ENCODE data around the gene ZNF831.

ZNF831 gene

DNA sequence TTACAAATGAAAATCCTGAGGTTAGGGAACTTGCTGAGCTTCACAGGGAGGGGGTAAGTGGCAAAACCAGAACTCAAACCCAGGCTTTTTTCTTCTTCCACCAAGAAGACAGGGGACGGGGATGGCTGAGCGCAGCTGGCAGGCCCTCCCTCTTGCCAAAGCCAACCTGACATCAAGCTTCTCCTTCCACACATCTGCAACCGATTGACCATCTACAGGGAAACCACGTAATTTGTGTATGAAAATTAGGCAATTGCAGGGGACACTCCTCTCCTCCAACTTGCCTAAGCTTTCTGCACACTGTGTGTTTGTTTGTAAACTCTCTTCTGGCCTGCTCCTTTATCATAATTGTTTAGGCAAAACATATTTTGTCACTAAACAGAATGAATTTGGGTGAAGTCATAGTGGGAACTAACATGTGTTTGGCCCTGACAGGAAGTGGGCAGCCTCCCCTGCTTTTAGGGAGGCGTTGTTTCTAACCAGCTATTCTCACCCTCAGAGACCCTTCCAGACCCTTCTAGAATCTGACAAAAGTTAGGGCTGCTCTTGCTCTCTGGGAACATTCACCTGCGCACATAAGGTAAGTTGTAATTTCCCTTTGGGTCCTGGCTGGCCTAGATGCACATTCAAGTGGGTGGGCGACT lies 18.9 kb downstream of the ZNF831 start:
- DNase-seq (ENCODE audit: low spot score) = no peak

- no peak for DNase-seq (ENCODE audit: low spot score)
Observed at GRCh38 chr20:59183751-59184150, 20.1 kb downstream of the ZNF831 start.

DNA sequence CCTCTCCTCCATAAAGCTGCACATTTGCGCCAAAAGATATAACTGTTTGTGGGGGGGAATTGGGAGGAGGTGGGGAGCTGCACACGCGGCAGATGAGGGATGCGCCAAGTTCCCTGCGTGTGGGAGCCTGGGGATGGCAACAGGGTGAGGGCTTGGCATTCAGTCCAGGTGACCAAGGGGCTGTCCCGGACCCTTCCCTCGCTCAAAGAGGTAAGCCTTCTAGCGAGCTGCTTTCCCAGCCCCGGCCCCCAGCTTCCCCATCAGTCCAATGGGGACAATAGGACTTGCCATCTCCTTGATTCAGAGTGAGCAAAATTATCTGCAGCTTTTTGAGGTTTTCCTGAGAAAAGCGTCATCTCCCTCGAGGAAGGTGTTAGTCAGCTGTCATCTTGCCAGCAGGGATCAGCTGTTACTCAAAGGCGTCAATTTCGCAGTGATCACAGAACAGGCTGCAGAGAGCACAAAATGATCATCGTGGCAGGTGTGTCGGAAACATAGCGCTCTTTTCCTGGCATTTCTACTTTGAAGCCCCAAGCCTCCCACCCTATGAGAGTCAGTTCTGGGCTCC lies 21.3 kb downstream of the ZNF831 start:
- DNase-seq (ENCODE audit: low spot score) = no peak

DNA sequence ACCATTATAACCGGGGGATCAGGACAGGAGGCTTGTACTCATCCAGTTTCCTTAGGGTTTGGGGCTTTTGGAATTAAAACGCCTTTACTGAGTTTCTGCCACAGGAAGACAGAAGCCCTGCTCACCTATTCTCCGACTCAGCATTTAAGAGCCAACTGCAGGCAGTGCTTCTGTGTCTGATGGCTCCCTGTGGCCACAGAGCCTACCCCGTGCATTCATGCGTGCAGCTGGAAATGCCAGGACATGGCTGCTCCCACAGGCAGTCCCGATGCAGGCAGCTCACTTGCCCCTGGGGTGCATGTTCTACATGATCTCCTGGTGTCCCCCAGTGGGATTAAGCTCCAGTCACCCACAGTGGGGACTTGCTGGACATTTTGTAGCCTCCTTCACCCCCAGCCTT lies 22.2 kb downstream of the ZNF831 start:
- DNase-seq (ENCODE audit: low spot score) = no peak

DNA sequence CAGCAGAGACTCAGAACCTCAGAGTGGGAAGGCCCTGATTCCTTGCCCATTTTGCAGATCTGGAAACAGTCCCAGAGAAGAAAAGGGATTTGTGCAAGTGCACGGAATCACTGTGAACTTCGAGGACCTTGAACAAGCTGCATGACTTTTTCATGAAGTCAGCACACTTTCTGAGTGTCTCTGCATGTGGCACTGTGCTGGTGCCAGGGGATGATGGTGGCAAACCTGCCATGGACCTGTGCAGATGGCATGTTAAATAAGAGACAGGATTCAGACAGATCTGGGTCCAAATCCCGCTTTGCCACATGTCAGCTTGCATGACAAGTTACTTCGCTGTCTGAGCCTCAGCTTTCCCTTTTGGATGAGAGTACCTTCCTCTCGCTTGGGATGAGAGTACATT lies 26.8 kb downstream of the ZNF831 start:
- DNase-seq (ENCODE audit: low spot score) = no peak

GRCh38 chr20:59191036-59191755 lies 27.6 kb downstream of the ZNF831 start:
- DNase-seq (ENCODE audit: low spot score) = no peak

- no peak for DNase-seq (ENCODE audit: low spot score)
Observed at GRCh38 chr20:59191756-59192532, 28.3 kb downstream of the ZNF831 start.

- DNase-seq (ENCODE audit: low spot score) = no peak
Observed at GRCh38 chr20:59192533-59192896, 28.9 kb downstream of the ZNF831 start.

DNA sequence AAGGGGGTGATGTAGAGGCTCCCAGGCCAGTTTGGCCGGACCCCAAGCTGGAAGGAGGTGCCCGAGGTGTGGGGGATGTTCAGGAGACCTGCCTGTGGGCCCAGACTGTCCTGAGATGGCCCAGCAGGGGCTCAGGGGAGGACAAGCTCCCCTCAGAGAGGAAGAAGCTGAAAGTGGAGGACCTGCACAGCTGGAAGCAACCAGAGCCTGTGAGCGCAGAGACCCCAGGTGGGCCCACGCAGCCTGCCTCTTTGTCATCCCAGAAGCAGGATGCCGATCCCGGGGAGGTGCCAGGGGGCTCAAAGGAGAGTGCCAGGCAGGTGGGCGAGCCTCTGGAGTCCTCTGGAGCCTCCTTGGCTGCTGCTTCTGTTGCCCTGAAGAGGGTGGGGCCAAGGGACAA lies 29.7 kb downstream of the ZNF831 start:
- no peak for DNase-seq (ENCODE audit: low spot score)

DNA sequence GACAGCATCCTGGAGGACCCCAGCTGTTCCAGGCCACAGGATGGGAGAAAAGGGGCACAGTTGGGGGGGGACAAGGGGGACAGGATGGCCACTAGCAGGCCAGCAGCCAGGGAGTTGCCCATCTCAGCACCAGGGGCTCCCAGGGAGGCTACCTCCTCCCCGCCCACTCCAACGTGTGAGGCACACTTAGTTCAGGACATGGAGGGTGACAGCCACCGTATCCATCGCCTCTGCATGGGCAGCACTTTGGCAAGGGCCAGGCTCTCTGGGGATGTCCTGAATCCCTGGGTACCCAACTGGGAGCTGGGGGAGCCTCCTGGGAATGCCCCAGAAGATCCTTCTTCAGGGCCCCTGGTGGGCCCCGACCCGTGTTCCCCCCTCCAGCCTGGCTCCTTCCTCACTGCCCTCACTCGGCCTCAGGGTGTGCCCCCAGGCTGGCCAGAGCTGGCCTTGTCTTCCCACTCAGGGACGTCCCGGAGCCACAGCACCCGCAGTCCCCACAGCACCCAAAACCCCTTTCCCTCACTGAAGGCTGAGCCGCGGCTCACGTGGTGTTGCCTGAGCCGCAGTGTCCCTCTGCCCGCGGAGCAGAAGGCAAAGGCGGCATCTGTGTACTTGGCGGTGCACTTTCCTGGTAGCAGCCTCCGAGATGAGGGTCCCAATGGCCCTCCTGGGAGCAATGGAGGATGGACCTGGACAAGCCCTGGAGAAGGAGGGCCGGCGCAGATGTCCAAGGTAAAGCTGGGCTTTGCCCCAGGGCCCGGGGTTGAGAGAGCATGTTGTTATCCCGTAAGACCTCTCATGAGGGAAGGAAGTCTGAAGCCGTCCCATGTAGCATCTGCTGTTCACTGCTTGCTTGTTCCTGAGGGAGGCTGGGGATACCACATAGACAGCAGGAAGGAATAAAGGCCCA lies 30.7 kb downstream of the ZNF831 start:
- no peak for DNase-seq (ENCODE audit: low spot score)

DNA sequence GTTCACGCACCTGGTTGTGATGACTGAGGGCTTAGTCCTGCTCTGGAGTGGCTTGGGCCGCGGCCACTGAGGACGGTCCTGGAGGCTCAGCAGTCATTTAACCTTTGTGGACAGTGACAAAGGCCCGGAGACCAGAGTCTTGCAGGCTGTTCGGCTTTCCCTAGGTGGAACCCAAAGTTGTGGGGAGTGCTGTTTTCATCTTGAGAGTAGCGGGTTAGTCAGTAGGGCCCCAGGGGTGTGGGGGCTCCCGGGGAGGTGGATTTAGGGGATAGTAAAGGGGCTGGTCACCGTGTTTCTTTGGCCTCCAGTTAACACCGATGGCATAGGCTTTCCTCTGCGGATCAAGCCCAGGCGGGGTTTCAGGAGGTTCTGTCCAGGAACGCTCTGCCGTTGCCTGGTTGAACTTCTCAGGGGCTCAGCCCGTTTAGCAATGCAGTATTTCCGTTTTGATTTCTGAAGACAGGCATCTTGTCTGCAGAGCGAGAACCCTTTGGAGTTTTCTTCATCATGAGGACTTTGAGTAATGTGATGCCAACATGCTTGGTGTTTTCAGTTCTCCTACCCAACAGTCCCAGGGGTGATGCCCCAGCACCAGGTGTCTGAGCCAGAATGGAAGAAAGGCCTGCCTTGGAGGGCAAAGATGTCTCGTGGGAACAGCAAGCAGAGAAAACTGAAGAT lies 31.8 kb downstream of the ZNF831 start:
- DNase-seq (ENCODE audit: low spot score) = no peak

GRCh38 chr20:59204165-59204894 lies 40.7 kb downstream of the ZNF831 start:
- DNase-seq (ENCODE audit: low spot score) = no peak

DNA sequence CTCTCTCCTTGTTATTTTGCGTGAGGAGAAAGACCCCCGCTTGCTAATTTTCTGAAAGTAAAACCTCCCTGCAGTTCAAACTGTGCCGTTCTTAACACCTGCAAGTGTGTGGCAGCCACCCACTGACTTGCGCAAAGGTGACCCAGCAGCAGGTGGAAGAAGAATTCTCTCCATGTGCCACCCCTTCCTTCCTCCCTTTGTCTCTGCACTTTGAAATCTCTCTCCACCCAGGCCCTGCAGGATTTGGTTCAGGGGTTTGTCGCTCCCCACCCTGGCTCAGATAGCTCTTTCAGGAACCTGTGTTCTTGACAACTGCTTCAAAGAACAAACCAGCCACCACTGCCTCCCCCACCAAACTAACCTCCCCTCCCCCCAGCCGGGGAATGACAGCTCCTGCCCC lies 41.4 kb downstream of the ZNF831 start:
- no peak for DNase-seq (ENCODE audit: low spot score)

DNA sequence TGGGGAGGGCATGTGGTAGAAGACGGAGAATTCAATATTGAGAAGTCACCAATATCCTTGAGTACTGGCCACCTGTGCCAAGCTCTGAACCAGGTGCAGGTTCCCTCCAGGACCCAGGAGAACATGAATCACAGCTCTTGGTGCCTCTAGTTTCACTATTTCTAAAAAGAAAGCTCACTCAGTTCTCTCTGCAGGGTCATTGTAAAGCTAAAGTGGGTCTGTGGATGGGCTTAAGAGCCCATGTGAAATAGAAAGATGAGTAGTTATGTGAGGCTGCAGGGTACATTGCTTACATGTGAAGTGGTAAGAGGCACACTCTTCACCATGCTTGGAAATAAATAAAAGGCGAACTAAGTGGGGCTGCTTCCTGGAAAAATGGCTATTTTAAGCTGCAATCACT lies 43.6 kb downstream of the ZNF831 start:
- no peak for DNase-seq (ENCODE audit: low spot score)

GRCh38 chr20:59207742-59208357 lies 44.2 kb downstream of the ZNF831 start:
- no peak for DNase-seq (ENCODE audit: low spot score)

- DNase-seq (ENCODE audit: low spot score) = no peak
Observed at GRCh38 chr20:59210186-59210585, 46.6 kb downstream of the ZNF831 start.

DNA sequence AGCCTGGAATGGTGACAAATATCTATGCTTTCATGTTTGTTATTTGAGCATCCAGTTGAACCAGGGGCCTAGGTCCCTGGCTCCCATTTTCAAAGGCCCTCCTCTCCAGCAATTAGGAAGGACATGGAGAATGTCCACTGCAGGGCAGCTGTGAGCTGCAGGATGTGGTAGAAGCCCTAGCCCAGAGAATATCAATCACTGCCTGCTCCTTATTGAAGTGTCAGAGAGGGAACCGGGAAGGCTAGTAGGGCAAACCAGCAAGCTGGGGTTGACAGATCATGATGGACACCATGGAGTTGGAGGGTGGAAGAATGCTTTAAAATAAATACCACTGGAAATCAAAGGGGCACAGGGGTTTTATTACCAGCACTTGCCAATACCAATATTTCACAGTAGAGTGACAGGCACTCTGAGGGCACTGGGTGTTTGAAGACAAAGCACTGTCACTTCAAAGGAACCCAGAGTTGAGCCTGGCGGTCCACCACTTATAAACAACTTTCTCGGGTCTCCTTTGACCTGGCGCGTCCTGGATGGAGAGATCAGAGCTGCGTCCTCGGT lies 47.7 kb downstream of the ZNF831 start:
- DNase-seq (ENCODE audit: low spot score) = no peak

- DNase-seq (ENCODE audit: low spot score) = no peak
Observed at GRCh38 chr20:59214073-59214472, 50.5 kb downstream of the ZNF831 start.

DNA sequence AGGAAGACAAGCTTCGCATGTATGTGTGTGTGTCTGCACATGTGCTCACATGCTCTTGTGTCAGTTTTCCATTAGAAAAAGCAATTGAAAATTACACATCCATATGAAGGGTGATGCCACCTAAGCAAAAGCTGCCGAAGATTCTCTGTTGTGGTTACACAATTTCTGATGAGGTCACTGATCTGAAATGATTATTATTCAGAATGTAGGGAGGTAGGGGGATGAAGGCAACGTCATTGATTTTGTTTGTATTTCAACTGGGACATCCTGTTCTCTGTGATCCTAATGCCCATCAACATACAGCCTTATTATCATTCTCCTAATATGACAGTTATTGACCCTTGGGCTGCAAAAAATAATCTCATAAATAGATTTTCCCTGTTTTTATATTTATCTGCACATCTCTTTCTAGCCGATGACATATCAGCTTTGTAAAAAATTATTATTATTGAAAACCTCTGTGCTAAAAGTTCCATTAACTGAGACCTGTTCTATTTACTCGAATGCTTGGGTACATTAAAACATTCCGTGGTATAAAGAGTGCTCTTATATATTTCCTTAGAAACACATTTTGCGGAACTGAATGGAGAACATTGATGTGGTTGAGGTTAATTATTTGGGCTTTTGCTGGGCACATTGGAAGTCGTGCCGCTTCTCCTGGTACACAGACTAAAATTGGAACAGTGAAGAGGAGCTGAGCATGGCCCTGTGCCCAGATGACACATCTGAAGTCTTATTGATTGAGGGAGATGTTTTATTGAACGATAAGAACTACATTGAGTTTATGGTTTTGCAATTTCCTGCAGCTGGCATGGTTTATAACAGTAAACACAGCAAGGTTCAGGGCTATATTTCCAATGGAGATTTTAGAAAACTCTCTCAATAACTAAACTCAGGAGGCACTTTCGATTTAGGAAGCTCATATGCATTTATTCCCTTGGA lies 51.3 kb downstream of the ZNF831 start:
- no peak for DNase-seq (ENCODE audit: low spot score)

Measured in AG20443 (cell line).